ENCODE data around the gene SRSF4. TPM values are rescaled to one million over a fixed set of nuclear protein-coding genes. Genes with fewer than 3 reads are reported as not detected.
A peak's percentile ranks its signal among the peaks of the same experiment; 100 is the strongest.
"Not testable (repeated sequence)": the region's sequence is repeated elsewhere in the genome, so short reads cannot be mapped to it uniquely, and the experiment has no call there.

The SRSF4 gene
- 10 to 100 TPM; 50.1 to 63.9 TPM for total RNA-seq
- long read RNA-seq, transcript SRSF4-202 (5 exons, 1,264 nt) = minor isoform, 7 of 187 reads
- long read RNA-seq, transcript SRSF4-201 (6 exons, 2,387 nt) = major isoform, 167 of 187 reads
- long read RNA-seq, partial matches to known transcripts = 0 of 187 reads
- long read RNA-seq, other reads (novel, unspliced or antisense) = 13 of 187 reads

DNA sequence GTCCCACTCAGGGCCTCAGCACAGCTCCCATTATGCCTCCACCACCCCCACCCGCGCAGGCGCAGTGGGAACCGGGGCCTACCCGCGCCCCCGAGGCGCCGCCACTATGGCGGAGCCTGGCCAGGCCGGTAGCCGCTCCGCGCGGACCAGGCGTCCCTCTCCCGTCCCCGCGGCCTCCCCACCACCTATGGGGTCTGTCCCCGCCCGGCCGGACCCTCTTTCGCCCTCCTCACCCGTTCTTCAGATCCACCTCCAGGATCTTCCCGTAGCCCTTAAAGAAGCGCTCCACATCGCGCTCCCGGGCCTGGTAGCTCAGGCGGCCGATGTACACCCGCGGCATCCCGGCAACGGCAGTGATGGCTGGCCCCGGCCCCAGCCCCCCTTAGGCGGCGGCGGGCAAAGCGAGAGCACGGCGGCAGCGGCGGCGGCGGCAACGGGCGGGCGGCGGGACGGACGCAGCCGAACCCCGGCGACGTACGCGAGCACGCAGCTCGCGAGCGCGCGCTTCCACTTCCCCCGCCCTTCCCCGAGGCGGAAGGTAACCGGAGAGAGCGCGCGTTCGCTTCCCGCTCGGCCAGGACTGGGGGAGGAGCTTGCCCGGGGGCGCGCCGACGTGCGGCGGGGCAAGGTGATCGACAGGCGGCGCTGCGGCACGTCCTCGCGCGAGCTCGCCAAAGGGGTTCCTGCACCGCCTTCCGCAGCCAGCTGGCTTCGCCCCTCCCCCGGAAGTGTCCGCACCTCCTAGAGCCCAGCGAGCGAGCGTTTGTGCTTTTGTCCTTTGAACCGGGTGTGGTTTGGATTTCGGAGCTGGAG, at the start of gene SRSF4:
Gene SRSF4, minus strand, starts transcription at position 488 of the 813 bp plus-strand sequence. Its CDS starts 148 bp downstream, at position 340.
- ATAC-seq (peak; percentile 96 to 97), DNase-seq (peak; percentile 100)
- intact Hi-C loops (cut with DNase I) = loop anchor here in 1 of 2 donors (5.0 kb wide), 1 partner anchor 59 kb away; the partner anchor contains the start of gene TMEM200B

DNA sequence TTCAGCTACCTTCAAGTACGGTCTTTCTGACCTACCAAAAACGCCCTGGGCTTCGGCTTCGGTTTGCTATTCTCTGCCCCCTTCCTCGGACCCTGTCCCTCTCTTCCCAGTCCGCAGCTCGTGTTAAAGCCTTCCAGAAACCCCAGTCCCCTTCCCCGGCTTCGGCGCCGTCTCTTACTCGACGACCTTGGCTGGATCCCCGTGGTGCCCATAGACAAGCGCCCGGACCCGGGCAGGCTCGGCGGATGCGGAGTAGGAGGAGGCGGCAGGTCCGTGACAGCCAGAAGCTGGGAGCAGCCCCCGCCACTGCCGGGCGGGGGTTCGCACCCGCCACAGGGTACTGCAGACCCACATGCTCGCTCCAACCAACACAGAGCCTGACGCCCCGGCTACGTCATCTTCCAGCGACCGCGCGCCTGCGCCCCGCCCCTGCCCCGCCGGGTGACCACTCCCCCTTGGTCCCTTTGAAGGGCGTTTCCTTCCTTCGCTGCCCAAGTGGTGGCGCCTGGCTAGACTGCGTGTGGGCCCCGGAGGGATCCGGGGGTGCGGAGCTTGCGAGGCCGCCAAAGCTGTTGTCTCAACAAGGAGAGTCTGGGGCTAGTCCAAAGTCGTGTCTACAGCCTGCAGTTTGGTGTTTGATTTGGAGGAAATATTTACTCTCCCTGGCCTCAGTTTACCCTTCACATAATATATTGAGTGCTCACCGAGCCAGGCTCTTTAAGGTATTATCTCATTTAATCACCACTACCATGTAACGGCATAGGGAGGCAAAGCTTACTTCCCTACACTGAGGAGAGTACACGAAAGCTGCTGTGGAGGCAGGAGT, 49.1 kb upstream of the SRSF4 start, which contains the start of gene MECR:
Gene MECR, minus strand, starts transcription at position 382 of the 826 bp plus-strand sequence. Its CDS starts 28 bp downstream, at position 354.
- intact Hi-C loops (cut with DNase I) = loop anchor here (5.0 to 10.0 kb wide), 5 partner anchors 224 to 1474 kb away; no protein-coding TSS in a partner anchor
- DNase-seq = peak; percentile 95
- peak; percentile 99 for ATAC-seq

DNA sequence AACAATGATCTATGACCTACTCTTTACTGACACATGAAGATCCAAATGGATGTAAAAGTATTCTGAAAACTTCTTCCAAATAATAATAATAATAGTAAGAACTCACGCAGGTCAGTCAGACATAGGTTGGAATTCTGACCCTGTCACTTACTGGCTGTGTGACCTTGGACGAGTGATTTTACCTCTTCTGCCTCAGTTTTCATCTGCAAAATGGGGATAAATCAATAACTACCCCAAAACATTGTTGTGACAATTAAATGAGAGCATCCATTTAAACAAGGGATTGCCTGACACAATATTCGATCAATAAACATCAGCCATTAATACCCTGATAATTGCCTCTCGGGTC, 48.5 kb upstream of the SRSF4 start:
- no peak for ATAC-seq
- no peak for DNase-seq
- intact Hi-C loops (cut with DNase I) = loop anchor here (5.0 to 10.0 kb wide), 5 partner anchors 225 to 1475 kb away; no protein-coding TSS in a partner anchor

DNA sequence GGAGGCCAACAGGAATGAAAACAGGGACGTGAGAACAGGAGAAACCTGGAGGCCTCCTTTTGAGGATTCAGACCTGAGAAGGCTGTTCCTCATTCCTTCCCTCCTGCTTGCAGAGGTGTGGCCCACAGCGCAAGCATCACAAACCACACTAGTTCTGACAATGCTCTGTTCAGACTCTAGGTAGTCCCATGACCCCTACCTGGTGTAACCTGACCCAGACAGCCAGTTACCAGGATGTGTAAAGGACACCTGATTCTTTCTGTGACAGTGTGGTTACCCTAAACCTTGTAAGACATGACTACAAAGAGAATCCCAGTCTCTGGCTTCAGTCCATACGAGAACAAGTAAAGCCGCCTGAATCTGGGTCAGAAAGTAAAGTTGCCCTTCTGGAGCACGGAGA, 45.8 kb upstream of the SRSF4 start:
- intact Hi-C loops (cut with DNase I) = no loop called here
- no peak for DNase-seq
- no peak for ATAC-seq

DNA sequence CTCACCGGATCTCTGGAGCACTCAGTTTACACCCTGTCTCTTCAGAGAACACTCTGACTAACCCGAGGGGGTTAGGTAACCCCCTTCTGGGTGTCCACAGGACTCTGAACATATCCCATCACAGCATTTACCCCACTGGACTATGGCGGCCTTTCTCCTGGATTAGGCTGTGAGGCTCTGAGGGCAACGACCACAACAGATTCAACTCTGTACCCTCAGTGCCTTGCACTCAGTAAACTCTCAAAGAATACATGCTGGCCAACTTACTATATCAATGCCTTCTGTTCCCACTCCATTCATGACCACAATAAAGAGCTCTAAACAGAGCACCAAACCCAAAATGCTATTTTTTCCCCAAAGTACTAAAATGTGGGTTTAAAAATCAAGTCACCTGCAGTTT, 43.7 kb upstream of the SRSF4 start:
- intact Hi-C loops (cut with DNase I) = no loop called here
- DNase-seq (no peak), ATAC-seq (no peak)

GRCh38 chr1:29224356-29224837, 42.7 kb upstream of the SRSF4 start:
- intact Hi-C loops (cut with DNase I) = no loop called here
- no peak for ATAC-seq
- DNase-seq = no peak

DNA sequence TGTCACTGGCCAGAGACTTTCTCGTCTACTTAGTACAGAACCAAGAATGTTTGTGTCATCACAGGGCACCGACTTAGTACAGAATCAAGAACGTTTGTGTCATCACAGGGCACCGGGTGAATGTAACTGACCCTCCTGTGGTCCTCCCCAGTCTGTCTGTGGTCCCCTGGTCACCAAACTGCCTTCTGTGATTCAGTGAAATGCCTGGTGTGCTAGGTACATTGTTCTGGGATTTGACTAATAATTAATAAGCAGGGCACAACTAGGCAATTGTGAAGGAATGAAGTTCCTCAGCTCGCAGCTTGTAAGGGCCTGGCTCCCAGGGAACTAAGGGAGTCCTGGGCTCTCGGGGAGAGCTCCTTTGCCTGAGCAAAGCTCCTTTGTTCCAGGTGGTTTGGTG, 41.8 kb upstream of the SRSF4 start:
- intact Hi-C loops (cut with DNase I) = no loop called here
- no peak for DNase-seq
- no peak for ATAC-seq

DNA sequence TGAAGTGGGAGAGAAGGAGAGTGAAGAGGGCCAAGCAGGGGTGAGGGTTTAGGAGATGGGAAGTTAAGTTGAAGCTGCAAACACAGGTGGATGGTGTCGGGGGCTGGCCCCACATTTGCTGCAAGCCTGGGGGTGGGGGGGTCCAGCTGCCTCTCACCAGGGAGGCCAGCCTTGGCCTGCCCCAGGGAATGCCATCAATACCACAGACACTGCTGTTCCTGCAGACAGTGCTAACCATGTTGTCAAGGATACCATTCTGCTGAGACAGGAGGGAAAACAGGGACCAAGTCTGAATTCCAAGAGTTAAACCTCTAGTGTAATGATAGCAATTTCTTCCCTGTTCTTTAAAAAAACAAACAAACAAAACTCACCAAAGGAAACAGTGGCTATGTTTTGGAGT, 41.0 kb upstream of the SRSF4 start:
- DNase-seq (no peak), ATAC-seq (no peak)
- intact Hi-C loops (cut with DNase I) = no loop called here

GRCh38 chr1:29222260-29222659, 40.6 kb upstream of the SRSF4 start:
- intact Hi-C loops (cut with DNase I); DNase-seq; ATAC-seq: not testable (repeated sequence)

- DNase-seq = no peak
- no peak for ATAC-seq
- intact Hi-C loops (cut with DNase I) = no loop called here
These were observed 39.6 kb upstream of the SRSF4 start for GRCh38 chr1:29221296-29221695.

GRCh38 chr1:29218223-29218622, 36.5 kb upstream of the SRSF4 start:
- ATAC-seq (peak in 1 of 2 donors; percentile 76), DNase-seq (no peak)
- intact Hi-C loops (cut with DNase I) = no loop called here

DNA sequence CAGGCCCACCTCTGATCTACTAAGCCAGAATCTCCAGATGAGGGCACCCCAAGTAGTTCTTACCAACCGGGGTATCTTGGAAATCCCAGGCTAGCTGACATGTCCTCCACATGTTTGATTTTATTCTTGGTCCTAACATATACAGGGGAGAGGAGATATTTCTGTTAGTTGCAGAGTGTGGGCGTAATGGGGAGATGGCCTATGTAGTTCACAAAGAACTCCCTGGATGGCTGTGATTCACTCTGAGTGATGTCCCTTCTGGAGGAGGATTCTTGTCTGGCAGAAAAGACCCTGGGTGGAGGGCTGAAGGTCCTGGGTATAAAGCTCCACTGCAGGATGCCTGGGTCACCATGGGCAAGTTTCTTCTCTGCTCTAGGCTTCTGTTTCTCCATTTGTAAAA, 35.9 kb upstream of the SRSF4 start:
- ATAC-seq (no peak), DNase-seq (no peak)
- intact Hi-C loops (cut with DNase I) = no loop called here

DNA sequence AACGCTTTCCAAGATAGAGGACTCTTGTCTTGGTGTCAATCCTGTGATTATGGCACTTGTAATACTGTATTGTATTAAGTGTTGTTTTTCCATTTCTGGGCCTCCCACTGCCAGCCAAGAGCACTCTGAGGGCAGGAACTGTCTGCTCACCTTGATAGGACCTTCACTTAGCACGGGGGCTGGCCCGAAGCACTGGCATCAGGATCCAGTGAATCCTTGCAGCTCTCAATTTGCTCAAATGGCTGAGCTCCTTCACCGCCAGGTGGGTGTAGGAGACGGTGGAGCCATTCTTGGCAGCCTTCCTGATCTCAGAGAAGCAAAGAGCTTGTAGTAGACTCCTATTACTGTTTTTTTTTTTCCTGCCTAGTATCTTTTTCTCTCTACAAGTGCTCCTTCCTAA, 31.4 kb upstream of the SRSF4 start:
- intact Hi-C loops (cut with DNase I) = no loop called here
- no peak for ATAC-seq
- DNase-seq = no peak

DNA sequence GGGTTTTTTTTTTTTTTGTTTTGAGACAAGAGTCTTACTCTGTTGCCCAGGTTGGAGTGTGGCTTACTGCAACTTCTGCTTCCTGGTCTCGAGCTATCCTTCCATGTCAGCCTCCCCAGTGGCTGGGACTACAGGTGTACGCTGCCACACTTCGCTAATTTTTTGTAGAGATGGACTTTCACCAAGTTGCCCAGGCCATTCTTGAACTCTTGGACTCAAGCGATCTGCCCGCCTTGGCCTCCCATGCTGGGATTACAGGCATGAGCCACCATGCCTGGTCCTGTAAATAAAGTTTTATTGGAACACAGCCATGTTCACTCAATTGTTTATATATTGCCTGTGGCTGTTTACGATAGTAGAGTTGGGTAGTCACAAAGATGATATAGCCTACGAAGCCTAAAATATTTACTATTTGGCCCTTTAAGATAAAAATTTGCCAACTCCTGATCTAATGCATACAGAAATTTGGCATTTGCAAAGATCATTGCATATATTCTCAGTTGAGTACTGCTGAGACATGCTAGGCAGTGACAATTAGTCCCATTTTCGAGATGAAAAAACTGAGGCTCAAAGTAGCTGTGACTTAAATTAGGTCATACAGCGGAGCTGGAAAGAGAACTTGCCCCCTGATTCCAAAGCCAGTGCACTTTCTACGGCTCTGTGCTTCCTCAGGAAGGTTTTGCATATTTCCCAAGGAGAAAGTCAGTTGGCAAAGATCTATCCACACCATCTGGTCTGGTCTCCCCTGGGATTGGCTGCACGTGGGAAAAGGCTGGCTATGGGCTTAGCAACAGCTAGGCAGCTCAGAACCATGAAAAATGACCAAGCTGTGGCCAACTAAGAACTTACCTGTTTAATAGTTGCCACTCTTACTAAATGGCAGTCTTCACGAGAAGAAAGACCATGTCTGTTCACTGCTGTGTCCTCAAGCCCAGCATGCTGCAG, 29.7 kb upstream of the SRSF4 start:
- ATAC-seq = peak in 1 of 2 donors; percentile 66
- DNase-seq = no peak
- intact Hi-C loops (cut with DNase I) = no loop called here

DNA sequence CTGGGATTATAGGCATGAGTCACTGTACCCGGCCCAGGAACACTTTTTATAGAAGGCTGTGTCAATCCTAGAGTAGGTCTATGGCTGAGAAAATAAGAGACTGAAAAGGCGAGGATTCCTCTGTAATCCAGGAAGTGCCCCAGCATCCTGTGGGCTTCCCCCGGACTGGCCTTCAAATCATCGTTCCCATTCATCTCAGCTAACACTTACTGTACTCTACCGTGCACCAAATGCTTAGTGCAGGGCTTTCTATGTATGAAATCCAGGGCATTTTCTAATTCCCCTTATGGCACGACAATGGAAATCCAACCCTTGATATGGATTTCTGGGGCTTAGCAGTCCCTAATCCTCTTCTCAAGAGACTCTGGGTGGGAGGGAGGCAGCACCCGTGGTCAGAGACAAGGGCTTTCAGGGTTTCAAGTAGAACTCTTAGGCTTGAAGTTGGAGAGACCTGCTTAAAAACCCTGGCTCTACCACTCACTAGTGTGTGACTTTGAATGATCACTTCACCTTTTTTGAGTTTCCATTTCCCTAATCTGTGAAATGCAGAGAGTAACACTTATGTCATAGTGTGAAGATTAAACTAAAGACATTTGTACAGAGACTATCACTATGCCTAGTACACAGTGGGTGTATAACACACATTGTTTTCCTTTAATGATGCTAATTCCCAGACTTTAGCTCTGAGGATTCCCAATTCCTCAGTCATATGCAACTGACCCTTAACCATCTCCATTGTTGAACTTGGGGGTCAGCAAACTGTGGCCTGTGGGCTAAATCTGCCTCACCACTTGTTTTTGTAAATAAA, 28.8 kb upstream of the SRSF4 start:
- no peak for ATAC-seq
- intact Hi-C loops (cut with DNase I) = no loop called here
- no peak for DNase-seq

GRCh38 chr1:29209173-29209572, 27.5 kb upstream of the SRSF4 start:
- ATAC-seq = no peak
- DNase-seq = no peak
- intact Hi-C loops (cut with DNase I) = loop anchor here (10.0 kb wide), 1 partner anchor 174 kb away; no protein-coding TSS in a partner anchor

- ATAC-seq (no peak), DNase-seq (no peak)
- intact Hi-C loops (cut with DNase I) = loop anchor here (10.0 kb wide), 1 partner anchor 174 kb away; no protein-coding TSS in a partner anchor
These were observed 26.7 kb upstream of the SRSF4 start for GRCh38 chr1:29208442-29208841.

All from left cardiac atrium (tissue), 4 donors.